8988T (cell line): Measurements from ENCODE around the gene EHMT1.
"Not testable (repeated sequence)": the region's sequence is repeated elsewhere in the genome, so short reads cannot be mapped to it uniquely, and the experiment has no call there.

ENCODE experiments used
- DNase-seq: peaks from one replicate; pipeline ENCODE4 v3.0.0; 2011

The EHMT1 gene

GRCh38 chr9:137619240-137620047 lies 639 bp downstream of the EHMT1 start:
- peak; percentile 56 for DNase-seq

- no peak for DNase-seq
These were observed 1.2 kb downstream of the EHMT1 start for GRCh38 chr9:137620048-137620405.

GRCh38 chr9:137620581-137620980 lies 1.8 kb downstream of the EHMT1 start:
- DNase-seq, result no peak

GRCh38 chr9:137621131-137621757 lies 2.4 kb downstream of the EHMT1 start:
- no peak for DNase-seq

GRCh38 chr9:137622211-137622610 lies 3.4 kb downstream of the EHMT1 start:
- DNase-seq, result not testable (repeated sequence)

- no peak for DNase-seq
These were observed 7.7 kb downstream of the EHMT1 start for GRCh38 chr9:137626464-137626863.

- DNase-seq, result not testable (repeated sequence)
These were observed 8.6 kb downstream of the EHMT1 start for GRCh38 chr9:137627406-137627805.

GRCh38 chr9:137630126-137630525 lies 11.3 kb downstream of the EHMT1 start:
- DNase-seq, result no peak

- no peak for DNase-seq
These were observed 11.9 kb downstream of the EHMT1 start for GRCh38 chr9:137630679-137631078.

GRCh38 chr9:137631345-137632229 lies 12.8 kb downstream of the EHMT1 start:
- DNase-seq, result no peak

- no peak for DNase-seq
These were observed 13.7 kb downstream of the EHMT1 start for GRCh38 chr9:137632230-137633161.

GRCh38 chr9:137634016-137634415 lies 15.2 kb downstream of the EHMT1 start:
- DNase-seq, result no peak

GRCh38 chr9:137638680-137639079 lies 19.9 kb downstream of the EHMT1 start:
- DNase-seq, result no peak

- no peak for DNase-seq
These were observed 20.7 kb downstream of the EHMT1 start for GRCh38 chr9:137639303-137640051.

GRCh38 chr9:137640862-137641261 lies 22.1 kb downstream of the EHMT1 start:
- DNase-seq, result no peak

GRCh38 chr9:137642118-137642601 lies 23.4 kb downstream of the EHMT1 start:
- DNase-seq, result no peak

- no peak for DNase-seq
These were observed 24.1 kb downstream of the EHMT1 start for GRCh38 chr9:137642892-137643291.

- DNase-seq, result no peak
These were observed 25.1 kb downstream of the EHMT1 start for GRCh38 chr9:137643921-137644320.

GRCh38 chr9:137645211-137645610 lies 26.4 kb downstream of the EHMT1 start:
- no peak for DNase-seq

GRCh38 chr9:137646341-137646740 lies 27.5 kb downstream of the EHMT1 start:
- no peak for DNase-seq

GRCh38 chr9:137647096-137647714 lies 28.4 kb downstream of the EHMT1 start:
- DNase-seq, result no peak
